GM21515 (cell line): Measurements from ENCODE around the gene MPRIP.

Experiments used
- ATAC-seq: cut with Tn5 transposase; IDR thresholded peaks from one replicate; pipeline ENCODE4 v1.9.1; 2021; ENCODE audit not compliant: unreplicated experiment

Gene MPRIP

DNA sequence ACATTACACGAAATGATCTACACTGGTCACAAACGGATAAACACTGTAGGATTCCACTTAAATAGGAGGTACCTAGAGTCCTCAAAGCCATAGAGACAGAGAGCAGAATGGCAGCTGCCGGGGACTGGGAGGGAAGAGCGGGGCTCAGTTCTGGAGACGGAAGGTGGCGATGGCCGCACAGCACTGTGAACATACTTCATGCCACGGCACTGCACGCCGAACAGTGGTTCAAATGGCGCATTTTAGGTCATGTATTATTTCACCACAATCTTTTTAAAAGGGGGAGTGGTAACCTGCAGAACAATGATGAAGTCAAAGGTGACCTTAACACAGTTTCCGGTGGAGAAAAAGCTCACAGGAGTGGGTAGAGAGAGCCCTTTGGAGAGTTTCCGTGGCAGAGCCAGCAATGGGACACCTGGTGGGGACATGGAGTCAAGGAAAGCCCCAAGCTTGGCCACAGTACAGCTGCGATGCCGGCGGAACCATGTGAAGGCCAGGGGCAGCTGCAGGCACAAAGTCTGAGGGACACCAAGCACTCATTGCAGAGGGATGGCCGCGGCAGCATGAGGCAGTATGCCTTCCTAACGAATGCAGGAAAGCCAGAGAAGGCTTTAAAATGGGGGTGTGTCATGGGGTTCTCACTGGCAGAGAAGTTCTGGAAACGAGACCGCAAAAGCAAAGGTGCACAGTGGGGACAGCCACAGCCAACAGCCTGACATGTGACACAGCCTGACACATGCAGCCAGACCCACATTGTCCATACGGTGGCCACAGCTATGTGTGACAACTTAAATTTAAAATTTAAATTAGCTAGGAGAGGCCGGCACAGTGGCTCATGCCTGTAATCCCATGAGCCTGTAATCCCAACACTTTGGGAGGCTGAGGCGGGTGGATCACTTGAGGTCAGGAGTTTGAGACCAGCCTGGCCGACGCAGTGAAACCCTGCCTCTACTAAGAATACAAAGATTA, 187.4 kb downstream of the MPRIP start:
- ATAC-seq = no peak

DNA sequence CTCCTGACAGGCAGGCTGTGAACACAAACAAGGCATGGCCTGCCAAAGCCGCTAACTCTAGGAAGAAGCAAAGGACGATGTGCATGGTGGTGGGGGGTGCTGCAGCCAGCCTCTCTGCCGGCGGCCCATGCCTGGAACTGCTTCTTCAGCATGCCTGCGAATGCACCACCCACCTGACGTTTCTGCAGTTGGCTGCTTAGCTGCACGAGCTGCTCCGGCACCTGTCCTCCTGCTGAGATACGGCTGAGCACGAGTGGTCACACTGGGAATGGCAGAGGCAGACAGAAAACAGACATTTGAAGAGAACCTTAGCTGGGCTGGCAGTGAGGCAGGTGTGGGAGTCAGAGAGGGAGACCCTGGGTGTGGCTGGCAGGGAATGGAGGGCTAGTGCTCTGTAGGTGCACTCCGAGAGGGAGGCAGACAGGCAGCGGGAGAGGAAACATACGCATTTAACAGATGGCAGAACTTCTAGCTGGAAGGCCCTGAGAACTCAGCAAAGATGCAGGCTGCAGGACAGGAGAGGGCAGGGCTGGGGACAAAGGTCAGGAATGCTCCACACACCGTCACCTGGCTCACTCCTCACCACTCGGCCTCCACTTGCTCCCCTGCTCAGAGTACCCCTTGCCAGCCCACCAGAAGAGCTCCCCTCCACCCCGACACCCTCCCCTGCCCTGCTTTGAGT, 189.5 kb downstream of the MPRIP start:
- no peak for ATAC-seq

GRCh38 chr17:17232303-17232621, 190.0 kb downstream of the MPRIP start:
- ATAC-seq = no peak

DNA sequence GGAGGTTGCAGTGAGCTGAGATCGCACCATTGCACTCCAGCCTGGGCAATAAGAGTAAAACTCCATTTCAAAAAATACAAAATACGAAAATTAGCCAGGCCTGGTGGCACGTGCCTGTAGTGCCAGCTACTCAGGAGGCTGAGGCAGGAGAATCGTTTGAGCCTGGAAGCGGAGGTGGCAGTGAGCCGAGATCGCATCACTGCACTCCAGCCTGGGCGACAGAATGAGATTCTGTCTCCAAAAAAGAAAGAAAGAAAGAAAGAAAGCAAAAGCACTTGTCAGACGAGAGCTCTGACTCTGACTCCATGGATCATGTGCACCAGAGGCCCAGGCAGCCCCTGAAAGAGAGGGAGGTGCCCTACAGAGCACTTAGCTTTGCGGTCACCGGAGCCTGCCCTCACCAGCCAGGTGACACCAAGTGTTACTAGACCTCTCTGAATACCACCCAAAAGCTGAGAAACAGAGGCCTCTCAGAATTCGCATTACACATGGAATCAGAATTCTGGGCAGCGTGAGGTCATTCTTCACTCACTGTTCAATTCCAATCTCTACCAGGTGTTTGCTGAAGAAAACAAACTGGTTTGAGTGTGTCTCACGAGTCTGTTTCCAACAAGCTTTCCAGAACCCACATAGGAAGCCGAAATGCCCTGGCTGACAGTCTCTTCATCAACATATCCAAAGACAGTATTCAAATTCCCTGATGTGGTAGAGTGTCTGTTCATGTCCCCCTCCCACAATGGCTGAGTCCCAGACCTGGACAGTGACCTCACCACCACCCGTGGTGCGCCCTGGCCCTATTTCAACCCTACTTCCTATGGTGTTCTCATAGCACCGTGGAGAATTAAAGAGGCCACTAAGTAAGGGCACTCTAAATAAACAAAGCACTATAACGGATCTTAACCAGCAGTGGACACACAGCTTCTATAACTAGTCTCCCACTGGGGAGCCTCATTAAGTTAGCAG, 193.2 kb downstream of the MPRIP start:
- ATAC-seq = no peak

DNA sequence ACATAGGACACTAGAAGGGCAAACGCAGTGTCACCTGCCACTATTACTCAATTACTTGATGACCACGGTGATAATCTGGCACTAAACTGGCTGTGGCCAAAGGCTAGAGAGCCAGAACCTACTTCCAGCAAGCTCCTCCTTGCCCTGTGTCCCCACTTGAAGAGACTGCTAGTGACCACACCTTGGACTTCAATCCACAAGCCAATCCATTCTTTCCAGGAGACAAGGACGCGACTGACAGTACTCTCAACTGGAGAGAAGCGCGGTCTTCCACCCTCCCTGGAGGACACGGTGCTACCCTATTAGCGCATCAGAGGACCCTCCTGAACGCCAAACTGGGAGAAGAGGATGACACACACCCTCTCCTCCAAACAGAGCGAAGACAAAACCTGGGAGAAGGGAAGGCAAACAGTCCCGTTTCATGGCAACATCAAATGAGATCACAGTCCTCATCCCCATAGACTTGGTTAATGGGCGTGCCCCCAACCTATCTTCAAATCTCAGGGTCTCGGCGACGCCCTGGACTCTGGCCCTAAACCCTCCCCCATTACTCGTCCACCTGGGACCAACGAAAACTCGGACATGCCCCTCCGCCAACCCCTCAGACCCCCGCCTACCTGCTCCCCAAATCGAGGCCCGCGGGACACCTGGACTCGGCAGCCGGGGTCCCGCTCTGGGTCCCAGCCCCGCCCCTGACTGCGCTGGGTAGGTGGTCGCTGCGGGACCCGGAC, 194.2 kb downstream of the MPRIP start:
- peak; percentile 8 for ATAC-seq

DNA sequence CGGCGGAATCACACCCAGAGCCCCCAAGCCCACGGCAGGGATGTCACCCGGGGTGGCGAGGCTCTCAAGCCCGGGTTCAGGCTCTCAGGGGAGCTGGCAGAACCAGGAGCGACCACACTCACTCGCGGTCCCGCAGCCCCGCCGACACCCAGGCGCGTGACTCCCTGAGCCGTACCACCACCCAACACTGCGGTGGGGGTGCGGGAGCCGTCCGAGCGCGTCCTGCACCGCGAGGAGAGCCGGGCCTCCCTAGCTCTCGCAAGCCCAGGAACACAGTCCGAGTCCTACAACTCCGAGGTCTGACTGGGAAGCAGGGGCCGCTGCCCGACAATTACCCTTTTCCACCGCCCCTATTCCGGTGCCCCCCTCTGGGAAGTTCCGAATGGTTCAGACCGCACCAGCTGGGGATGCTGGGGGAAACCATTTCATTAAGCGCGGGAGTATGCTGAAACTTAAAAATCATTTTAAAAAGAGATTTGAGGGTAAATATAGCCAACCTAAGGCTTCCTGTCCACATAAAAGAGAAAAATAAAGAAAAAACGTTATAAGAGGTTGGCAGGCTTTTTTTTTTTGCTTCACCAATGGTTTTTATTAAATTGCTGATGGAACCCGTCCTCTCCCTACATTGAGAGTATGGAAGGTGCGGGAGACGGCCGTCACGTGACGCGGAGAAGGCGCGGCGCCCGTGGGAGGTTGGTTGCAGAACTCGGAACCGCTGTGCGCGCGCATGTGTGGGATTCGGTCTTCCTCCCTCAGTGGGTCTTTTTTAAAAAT, 195.0 kb downstream of the MPRIP start, which contains the start of gene FLCN:
FLCN (minus strand) TSS at position 143 of the 774 bp plus-strand sequence. CDS start 9,031 bp downstream, outside the sequence.
- ATAC-seq = peak; percentile 71

DNA sequence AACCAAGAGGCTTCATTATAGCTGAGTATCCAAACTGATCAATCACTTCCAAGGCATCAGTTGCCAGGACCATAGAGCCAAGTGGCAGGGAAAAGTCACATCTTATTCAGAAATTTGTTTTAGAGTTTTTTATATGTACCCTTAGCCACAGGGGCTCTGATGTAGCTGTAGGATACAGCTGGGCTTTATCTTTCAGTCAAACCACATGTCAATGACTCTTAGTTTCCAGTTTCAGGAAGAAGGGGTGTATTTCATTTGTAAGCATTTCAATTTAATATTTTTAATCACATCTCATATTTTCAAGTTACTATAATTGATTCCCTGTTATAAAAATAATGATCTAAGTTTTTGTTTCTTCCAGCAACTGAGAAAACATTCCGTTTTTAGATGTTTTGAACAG, 197.6 kb downstream of the MPRIP start:
- no peak for ATAC-seq

GRCh38 chr17:17241656-17242055, 199.4 kb downstream of the MPRIP start:
- ATAC-seq = no peak

GRCh38 chr17:17242246-17242645, 200.0 kb downstream of the MPRIP start:
- no peak for ATAC-seq
